AG09309 (cell line): Measurements from ENCODE around the gene SLF2.

Experiments used
- DNase-seq: peaks from one replicate; pipeline ENCODE4 v3.0.0-alpha.2; 2010; ENCODE audit warnings: low read depth
- H3K4me3 ChIP-seq: 2 replicates; pipeline ENCODE4 v1.5.1; 2011; ENCODE audit warnings: mild to moderate bottlenecking, low read depth, low read length, moderate library complexity; ENCODE audit not compliant: control insufficient read depth
- CTCF ChIP-seq: IDR thresholded peaks from 2 replicates; pipeline ENCODE4 v1.5.1; 2011; ENCODE audit warnings: mild to moderate bottlenecking, low read depth, low read length, inconsistent platforms; ENCODE audit not compliant: insufficient read depth, control insufficient read depth; ENCODE audit errors: missing control alignments

Gene SLF2

GRCh38 chr10:101012525-101013364 is 100.0 kb downstream of the SLF2 start:
- no peak for DNase-seq
- no peak overlapping the region for H3K4me3 ChIP-seq
- TF ChIP-seq CTCF = peak; percentile 84

DNA sequence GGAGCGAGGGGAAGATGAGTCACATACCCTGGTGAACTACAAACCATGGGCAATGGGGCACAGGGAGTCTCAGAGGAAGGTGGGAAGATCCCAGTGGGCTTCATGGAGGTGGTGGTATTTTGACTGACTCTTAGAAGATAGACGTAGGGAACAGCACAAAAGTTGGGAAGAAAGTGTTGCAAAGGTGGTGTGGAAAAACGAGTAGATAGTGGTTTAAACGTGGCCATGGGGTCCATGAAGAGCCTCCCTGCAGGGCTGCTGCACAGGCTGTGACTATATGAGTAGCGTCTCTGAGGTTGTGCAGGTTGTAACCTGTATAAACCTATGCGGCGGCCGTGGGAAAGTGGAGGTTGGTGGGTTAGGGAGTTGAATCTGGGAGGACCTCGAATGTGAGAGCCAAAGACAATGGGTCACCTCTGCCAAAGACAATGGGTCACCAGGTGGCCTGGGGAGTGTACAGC is 100.6 kb downstream of the SLF2 start:
- DNase-seq = no peak
- H3K4me3 ChIP-seq = no peak overlapping the region
- TF ChIP-seq CTCF = no peak

DNA sequence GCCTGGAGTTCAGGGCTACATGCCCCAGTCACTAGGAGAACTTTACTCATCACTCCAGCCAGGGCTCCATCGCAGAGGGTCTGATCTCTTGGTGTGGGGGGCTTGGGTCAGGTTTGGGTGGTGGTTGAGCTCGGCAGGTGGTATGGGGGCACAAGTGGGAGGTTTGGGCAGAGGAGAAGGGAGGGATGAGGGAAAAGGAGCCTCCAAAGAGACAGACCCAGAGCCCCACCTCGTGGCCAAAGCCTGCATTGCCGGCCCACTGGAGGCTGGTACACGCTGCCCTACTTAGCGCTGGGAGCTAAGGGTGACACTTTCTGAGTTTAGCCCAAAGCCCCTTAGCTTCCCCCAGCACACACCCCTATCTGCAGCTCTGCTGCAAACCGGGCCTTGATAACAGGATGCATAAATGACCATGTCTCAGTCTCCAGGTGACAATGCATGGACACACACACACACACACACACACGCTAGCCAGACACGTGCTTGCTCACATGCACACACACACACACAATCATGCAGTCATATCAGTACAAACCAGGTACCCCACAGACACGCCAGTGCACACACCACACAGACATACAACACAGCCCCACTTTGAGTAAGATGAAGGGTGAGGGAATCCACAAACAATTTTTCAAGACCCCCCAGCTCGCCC is 101.6 kb downstream of the SLF2 start:
- TF ChIP-seq CTCF = peak; percentile 94
- no peak overlapping the region for H3K4me3 ChIP-seq
- DNase-seq = no peak
